Measurements from ENCODE around the gene MTRFR.
"Not testable (repeated sequence)": the region's sequence is repeated elsewhere in the genome, so short reads cannot be mapped to it uniquely, and the experiment has no call there.

The MTRFR gene

DNA sequence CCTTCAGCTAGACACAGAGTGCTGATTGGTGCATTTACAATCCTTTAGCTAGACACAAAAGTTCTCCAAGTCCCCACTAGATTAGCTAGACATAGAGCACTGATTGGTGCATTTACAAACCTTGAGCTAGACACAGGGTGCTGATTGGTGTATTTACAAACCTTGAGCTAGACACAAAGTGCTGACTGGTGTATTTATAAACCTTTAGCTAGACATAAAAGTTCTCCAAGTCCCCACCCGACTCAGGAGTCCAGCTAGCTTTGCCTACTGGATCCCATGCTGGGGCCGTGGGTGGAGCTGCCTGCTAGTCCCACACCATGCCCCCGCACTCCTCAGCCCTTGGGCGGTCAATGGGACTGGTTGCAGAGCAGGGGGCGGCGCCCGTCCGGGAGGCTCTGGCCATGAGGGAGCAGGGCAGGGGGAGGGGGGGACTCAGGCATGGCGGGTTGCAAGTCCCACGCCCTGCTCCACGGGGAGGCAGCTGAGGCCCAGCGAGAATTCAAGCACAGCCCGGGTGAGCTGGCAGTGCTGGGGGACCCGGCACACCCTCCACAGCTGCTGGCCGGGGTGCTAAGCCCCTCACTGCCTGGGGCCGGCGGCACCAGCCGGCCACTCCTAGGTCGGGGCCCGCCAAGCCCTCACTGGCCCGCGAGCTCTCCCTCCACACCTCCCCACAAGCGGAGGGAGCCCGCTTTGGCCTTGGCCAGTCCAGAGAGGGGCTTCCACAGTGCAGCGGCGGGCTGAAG, 15.9 kb downstream of the MTRFR start:
- not testable (repeated sequence) for DNase-seq (ENCODE audit: low read depth in 2 of 2)

DNA sequence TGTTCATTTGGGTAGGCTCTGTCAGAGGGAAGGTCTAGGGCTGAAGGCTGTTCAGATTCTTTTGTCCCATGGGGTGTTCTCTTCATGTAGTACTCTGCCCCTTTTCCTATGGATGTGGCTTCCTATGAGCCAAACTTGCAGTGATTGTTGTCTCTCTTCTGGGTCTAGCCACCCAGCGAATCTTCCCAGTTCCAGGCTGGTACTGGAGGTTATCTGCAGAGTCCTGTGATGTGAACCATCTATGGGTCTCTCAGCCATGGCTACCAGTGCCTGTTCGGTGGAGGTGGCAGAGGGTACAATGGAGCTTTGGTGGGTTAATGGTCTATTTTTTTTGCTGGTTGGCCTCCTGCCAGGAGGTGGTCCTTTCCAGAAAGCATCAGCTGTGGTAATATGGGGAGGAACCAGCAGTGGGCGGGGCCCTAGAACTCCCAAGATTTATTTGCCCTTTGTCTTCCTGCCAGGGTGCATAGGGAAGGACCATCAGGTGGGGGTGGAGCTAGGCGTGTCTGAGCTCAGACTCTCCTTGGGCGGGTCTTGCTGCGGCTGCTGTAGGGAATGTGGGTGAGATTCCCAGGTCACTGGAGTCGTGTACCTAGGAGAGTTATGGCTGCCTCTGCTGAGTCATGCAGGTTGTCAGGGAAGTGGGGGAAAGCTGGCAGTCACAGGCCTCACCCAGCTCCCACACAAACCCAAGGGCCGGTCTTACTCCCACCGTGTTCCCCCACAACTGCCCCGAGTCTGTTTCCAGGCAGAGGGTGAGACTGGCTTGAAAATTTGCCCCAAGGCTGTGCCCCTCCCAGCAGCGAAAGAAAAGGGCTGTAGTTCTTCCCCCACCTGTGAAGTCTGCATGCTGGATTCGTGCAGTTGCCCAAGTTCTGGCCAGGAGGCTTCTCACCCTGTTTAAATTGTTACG, 17.5 kb downstream of the MTRFR start:
- DNase-seq (ENCODE audit: low read depth in 2 of 2) = no peak

DNA sequence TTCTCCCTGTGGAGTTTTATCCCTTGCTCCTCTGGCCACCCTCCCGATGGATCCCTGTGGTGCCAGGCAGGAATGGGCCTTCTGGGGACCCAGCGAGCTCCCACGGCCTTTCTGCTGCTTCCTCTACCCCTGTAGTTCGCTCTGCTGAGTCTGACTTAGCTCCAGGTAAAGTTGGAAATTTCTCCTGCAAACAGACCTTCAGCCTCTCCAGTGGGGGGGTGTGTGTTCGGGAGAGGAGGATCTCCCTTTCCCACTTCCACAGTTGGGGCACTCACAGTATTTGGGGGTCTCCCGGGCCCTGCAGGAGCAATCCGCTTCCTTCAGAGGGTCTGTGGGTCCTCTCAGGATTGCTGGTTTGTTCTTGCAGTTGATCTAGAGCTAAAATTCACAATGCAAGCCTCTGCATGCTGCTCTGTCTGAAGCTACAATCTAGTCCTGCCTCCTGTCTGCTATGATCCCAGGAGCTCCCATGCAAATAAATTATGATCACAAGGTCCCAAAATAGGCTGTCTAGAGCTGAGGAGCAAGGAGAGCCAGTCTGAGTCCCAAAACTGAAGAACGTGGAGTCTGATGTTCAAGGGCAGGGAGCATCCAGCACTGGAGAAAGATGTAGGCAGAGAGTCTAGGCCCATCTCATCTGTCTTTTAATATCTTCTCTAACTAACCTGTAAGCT, 18.3 kb downstream of the MTRFR start:
- DNase-seq (ENCODE audit: low read depth in 2 of 2) = no peak

DNA sequence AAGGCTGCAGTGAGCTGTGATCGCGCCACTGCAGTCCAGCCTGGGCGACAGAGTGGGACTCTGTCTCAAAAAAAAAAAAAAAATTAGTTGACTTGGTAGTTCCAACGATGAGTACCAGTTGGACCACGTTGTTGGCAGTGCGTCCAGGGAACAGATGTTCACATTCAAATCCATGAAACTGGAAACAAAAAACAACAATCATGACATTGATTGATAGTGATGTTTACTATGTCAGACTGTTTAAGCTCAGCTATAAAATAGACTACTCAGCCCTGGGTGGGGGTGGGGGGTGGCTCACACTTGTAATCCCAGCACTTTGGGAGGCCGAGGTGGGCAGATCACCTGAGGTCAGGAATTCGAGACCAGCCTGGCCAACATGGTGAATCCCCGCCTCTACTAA, 19.1 kb downstream of the MTRFR start:
- not testable (repeated sequence) for DNase-seq (ENCODE audit: low read depth in 2 of 2)

DNA sequence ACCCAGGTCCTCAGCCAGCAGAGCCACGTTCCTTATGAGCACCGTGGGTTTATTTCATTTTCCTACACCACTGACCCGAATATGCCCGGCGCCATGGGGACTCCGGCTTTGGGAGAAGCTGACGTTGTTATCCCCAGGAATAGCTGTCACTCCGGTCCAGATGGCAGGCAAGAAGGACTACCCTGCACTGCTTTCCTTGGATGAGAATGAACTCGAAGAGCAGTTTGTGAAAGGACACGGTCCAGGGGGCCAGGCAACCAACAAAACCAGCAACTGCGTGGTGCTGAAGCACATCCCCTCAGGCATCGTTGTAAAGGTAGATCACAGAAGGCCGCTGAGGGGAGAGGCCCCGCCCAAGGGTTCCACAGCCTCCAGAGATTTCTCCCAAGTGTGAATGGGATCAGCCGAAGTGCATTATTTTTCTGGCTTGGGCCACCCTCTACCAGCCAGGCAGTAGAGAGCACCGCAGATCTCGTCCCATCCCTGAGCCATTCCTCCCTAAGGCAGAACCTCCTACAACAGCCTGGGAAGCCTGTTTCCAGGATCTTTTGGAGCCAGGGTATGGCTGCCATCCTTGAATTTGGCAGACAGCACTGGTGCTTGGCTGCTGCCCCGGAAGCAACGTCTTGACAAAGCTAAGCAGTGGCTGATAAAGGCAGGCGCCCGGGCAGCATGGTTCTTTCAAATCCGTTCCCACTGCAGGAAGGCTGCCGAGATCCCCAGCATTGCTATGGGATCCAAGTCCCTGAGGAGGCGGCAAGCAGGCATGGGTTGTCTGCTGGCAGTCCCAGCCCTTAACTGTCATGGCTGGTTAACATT, 20.6 kb downstream of the MTRFR start:
- no peak for DNase-seq (ENCODE audit: low read depth in 2 of 2)

DNA sequence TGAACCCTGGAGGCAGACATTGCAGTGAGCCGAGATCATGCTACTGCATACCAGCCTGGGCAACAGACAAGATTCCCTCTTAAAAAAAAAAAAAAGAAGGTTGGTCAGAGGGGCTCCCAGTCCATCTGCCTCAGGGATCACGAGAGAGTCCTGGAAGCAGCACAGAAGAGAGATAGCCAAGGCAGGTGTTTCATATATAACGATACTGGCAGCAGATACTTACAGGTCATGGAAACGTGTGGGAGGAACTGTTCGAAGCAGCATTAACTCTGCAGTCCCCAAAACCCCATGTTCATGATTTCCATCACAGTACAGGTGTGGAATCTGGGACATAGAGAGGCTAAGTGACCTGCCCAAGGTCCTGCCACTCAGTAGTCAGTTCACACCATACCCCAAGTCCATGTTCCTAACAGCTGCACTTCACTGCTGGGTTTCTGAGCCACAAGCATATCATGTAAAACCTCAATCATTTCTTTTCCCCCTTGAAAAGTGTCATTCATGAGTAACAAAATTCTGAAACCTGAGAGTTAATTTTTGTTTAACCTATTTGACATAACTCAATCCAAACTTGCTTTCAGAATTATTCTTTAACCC, 21.7 kb downstream of the MTRFR start:
- no peak for DNase-seq (ENCODE audit: low read depth in 2 of 2)

DNA sequence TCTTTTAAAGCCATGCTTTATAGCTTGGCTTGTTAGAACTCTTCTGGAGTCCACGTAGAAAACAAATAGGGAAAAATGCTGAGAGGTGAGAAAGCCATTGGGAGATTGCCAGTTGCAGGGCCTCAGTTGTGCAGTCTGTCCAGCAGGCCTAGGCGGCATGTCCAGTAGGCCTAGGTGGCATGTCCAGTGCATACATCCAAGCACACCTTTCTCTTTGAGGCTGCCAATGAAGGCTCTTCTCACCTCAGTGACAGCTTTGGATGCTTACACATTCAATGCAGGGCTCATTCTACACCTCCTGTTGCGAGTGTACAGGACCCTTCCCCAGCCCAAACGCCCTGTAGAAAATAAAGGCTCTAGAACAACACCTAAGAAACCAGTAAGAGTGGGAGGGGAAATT, 25.4 kb downstream of the MTRFR start:
- DNase-seq (ENCODE audit: low read depth in 2 of 2) = no peak

DNA sequence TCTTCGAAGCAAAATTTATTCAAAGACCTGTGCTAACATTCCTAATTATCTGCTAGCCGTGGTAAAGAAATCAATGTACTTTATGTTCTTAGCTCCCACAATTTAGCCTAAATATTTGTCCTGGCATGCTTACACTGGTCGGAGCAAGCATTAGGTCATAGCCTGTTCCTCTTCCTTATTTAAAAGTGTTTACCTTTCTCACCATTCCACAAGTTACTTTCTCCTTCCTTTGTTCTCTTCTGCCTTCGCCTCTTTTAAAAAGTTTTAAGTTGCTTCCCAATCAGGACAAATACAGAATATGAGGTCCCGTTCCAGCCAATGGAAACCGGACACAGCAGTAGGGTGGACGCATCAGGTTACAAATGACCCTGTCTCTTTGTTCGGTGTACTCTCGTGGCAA, 26.8 kb downstream of the MTRFR start:
- DNase-seq (ENCODE audit: low read depth in 2 of 2) = no peak

DNA sequence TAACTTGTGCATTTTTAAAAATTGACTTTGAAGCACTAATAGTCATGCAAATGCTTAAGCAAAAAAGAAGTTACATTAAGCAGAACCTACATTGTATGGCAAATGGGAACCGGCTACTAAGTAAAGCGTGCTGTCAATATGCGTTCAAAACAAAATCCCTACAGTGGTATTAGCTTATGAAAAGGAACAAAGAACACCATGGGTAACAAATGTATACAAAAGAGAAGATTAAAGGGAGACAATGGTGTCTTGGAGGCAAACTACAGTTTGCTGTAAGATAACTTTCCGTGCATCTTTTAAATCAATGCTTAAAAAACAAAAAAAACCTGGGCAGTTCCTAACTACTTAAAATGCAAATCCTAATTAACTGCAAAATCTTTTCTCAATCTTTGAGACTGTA, 28.0 kb downstream of the MTRFR start:
- no peak for DNase-seq (ENCODE audit: low read depth in 2 of 2)

DNA sequence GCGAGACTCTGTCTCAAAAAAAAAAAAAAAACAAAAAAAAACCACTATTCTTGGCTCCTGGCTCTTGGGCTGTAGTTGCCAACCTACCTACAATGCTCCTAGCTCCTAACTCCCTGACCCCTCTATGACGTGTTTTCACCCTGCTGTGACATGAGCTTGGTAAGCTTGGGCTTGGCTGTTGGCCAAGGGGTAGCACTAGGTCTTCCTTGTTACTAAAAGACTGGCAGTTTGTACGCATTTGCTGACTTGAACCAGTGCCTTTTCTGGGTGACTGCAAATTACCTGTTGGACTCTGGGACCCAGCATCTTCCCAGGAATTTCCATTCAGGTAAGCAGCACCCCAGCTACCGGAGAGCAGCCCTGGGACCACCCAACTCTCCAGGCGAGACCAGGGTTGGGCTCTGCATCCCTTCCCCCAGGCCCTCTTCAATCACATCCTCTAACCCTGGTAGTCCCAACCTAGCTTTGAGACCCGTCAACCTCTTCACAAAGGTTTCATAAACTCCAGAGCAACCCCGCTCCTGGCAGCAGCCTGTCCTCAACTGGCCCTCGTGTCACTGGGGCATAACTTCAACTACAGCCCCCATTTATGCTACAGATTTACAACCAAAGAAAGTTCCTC, 30.1 kb downstream of the MTRFR start:
- no peak for DNase-seq (ENCODE audit: low read depth in 2 of 2)

DNA sequence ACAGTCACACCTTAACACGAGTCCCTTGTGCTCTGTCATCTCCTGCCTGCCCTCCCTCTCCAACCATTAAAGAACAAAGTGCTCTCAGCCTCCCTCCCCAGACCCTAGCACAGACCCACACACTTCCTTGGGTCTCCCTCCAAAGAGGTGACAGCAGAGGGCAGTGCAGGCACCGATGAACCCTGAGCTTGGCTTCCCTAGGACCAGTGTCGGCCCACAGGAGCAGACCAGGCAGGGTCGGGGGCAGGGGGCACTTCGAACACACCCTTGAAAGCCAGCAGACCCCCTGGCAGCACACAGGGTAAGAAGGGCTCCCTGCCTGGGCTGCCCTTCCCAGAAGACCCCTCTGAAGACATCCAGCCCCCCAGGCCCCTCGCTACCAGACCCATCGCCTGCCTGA, 31.4 kb downstream of the MTRFR start:
- DNase-seq (ENCODE audit: low read depth in 2 of 2) = no peak

DNA sequence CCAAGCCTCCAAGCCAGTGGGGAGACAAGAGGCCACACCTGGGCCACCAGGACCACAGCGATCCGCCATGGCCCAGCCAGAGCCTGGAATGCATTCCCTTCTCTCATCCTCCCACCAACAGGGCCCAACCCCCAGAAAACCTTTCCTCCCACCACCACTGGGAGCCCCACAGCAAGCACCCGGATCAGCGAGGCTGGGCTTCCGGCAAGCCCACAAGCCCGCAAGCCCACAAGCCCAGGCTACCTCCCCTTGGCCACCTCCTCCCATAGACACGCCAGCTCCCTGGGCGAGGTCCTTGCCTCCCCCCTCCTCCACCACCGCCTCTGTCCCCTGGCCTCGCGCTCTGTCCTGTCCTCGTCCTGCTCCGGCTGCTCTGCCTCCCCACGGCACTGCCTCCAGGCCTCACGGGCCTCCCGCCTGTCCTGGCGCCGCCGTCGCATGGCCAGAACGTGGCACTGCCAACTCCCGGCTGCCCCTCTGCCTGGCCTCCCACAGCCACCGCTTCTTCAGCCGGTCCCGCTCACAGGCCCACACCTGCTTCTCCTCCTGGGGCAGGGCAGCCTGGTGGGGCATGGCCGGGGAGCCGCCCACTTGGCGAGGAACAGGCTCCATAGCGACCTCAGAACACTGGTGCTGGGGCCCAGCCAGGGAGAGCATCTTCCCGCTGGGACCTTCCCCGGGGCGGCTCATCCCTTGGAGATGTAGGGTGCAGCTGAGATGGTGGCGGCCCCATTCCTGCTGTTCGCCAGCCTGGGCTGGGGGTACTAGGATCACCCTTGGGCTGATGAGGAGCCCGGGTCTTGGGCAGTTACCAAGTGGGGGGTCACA, 32.8 kb downstream of the MTRFR start:
- DNase-seq (ENCODE audit: low read depth in 2 of 2) = no peak

DNA sequence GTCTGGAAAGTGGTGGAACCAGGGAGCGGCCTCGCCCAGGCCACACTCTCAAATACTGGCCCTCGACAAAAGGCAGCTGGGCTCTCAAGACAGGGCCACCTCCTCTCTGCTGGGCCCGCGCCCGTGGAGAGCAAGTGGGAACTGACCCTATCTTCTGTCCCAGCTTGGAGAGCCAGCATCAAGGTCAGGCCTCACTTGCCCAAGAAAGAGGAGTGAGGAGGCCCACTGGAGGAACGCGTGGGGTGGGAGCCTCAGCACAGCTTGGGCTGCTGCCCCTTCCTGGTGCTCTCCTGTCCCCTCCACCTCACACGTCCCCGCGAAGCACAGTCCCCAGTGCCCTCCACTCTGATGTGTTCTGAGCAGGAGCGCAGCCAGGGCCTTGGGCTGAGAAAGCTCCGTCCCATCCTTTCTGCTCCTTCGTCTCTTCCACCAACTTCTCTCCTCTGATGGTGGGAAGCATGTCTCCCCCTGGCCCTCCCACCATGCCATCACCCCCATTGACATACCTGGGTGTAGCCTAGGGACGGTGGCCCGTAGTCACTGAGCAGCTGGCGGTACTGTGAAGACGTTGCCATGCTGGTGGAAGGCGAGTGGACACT, 33.5 kb downstream of the MTRFR start:
- no peak for DNase-seq (ENCODE audit: low read depth in 2 of 2)

DNA sequence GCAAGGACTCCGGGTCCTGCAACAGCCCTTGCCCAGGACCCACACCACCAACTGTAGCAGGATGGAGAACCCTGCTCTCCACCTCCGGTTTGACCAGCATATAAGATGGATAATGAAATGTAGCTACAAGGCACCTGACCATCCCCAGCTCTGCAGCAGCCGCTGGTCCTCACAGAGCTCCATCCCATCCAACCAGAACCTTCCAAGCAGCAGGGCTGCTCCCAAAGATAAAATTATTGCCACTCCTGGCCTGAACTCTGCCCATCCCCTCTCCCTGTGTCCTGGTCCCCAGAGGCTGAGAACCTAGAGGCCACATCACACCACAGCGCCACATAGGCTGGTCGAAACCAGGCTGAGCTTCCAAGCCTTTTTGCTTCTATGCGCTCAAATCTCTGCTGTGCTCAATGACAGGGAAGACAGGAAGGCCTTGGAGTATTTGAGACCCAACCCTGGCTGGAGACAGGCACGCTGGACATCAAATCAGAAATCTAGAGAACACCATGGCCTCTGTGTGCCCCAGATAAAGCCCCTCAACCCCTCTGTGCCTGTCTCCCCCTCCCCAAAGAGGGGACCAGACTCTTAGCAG, 34.2 kb downstream of the MTRFR start:
- no peak for DNase-seq (ENCODE audit: low read depth in 2 of 2)

DNA sequence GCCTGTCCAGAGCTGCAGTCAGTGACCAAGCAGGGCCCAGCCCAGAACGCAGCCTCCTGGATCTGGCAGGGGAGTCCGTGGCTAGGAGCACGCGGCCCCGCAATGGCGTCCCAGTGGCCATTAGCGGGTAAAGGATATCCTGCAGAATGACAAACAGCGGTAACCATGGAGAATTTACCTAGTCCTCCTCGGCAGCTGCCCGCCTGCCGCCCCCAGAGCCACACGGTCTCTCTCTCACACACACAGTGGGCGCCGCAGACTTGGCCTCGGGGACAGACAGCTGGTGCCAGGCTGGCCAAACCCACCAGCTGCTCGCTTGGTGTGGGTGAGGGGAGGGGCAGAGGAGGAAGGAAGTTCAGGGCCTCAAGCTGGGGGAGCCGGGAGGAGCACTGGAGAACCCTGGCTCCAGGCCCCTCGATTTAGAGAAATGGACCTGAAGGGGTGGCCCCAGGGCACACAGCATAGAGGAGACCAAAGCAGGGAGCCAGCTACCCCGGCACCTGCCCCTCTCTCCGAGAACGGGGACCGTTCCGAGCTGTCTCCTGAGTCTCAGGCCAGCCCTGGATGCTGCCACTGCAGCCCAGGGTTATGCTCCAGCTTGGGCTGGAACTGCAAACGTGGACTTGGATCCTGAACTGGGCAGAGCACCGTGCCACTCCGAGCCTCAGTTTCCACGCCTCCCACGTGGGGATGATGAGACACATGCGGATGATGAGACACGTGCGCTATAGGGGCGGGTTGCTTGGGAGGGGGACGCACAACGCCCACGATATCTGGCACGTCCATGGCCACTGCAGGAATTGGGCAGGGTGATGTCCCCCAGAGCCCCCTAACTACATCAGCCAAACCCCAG, 35.0 kb downstream of the MTRFR start:
- DNase-seq (ENCODE audit: low read depth in 2 of 2) = no peak

DNA sequence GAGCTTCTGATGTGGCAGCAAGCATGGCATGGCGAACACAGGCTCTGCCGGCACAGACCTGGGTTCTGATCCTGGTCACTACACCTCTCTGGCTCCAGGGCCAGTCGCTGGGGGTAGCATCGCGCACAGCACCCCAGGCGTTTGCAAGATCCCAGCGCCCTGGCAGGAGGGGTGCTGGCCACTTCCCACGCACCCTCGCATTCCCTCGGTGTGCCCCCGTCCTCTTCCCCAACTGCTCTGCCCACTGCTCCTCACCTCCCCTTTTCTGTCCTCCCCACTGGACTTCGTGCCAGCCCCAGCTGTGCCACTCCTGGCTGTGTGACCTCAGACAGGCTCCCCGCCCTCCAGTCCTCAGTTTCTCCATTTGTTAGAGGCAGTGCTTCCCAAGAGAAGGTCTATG, 35.6 kb downstream of the MTRFR start:
- no peak for DNase-seq (ENCODE audit: low read depth in 2 of 2)

DNA sequence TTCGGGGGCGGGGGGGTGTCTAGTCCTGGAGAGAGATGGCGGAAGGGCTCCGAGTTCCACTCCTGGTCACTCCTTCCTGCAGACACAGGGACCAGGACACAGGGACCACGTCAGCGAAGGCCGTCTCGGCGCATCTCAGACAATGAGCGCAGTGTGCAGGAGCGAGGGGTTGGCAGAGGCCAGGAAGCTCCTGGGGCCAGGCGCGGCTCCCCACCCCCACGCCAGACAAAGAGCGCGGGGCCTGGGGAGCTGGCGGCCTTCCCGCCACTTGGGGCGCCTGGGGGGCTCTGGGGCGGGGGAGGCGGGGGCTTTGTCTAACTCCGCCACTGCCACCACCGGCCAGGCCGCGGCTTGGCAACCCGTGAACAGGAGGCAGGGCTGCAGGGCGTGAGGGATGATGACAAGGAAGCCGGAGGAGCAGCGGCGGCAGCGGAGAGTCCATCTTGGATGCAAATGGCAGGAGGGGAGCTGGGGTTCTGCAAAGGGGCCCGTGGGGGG, 36.2 kb downstream of the MTRFR start:
- peak; percentile 22 to 23 for DNase-seq (ENCODE audit: low read depth in 2 of 2)

DNA sequence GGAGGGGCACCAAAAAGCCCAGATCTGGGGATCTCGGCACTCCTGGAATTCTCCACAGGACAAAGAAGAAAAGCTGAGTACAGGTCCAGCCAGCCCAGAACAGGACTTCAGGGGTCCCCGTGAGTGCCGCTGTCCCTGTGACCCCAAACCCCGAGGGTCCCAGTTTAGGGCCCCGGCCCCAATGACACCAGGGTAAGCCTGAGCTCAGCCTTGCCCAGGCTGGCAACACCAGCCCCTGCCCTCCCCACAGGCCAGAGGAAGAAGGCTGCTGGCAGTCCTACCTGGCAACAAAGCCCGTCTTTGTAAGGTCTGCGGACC, 36.6 kb downstream of the MTRFR start:
- DNase-seq (ENCODE audit: low read depth in 2 of 2) = no peak
